H1 (cell line): ENCODE data around the gene TMEM200B. TPM values are rescaled to one million over a fixed set of nuclear protein-coding genes. Genes with fewer than 3 reads are reported as not detected.
A peak's percentile ranks its signal among the peaks of the same experiment; 100 is the strongest.

Experiments used
- CTCF ChIA-PET: fragments of 300-600 bp; sonication (Branson Sonifier 250); formaldehyde crosslinking; loops from one replicate; lab custom pipeline; 2021; ENCODE audit not compliant: partially characterized antibody; lab: Charles Lee
- POLR2A ChIA-PET: fragments of 300-600 bp; sonication (Branson Sonifier 250); formaldehyde crosslinking; loops from one replicate; lab custom pipeline; 2021; ENCODE audit warnings: inconsistent platforms; ENCODE audit not compliant: partially characterized antibody; lab: Charles Lee
- DNase-seq, 2 experiments: peaks; one replicate each; pipeline versions ENCODE4 v3.0.0 to v3.0.0-alpha.2; 2010 to 2022; ENCODE audit warnings: low spot score in 2 of 2, low read depth in 1 of 2, mixed read lengths in 1 of 2
- FAIRE-seq: peaks from 2 replicates; lab custom pipeline; 2011; peaks lifted over from hg19 to GRCh38; lab: Jason Lieb, UNC
- H2AFZ ChIP-seq: 2 replicates; pipeline ENCODE4 v1.8.1; 2012; ENCODE audit warnings: low read length, inconsistent platforms
- H2AK5ac ChIP-seq: 2 replicates; pipeline ENCODE4 v1.6.1; 2013; ENCODE audit warnings: low read depth, low read length
- H2BK120ac ChIP-seq: replicated peaks from 2 replicates; pipeline ENCODE3; 2013; ENCODE audit warnings: low read depth, low read length, inconsistent platforms
- H2BK12ac ChIP-seq: 2 replicates; pipeline ENCODE4 v1.6.1; 2013; ENCODE audit warnings: low read depth, low read length
- H2BK15ac ChIP-seq: 2 replicates; pipeline ENCODE4 v1.6.1; 2013; ENCODE audit warnings: low read length
- H2BK20ac ChIP-seq: 2 replicates; pipeline ENCODE4 v1.6.1; 2013; ENCODE audit warnings: low read length
- H2BK5ac ChIP-seq: 2 replicates; pipeline ENCODE4 v1.6.1; 2013; ENCODE audit warnings: low read depth, low read length
- H3K14ac ChIP-seq: 2 replicates; pipeline ENCODE4 v1.6.1; 2013; ENCODE audit warnings: inconsistent platforms; ENCODE audit not compliant: insufficient read length
- H3K18ac ChIP-seq: 2 replicates; pipeline ENCODE4 v1.6.1; 2013; ENCODE audit warnings: low read length; ENCODE audit errors: extremely low read depth
- H3K23ac ChIP-seq: 2 replicates; pipeline ENCODE4 v1.6.1; 2013; ENCODE audit warnings: inconsistent platforms; ENCODE audit not compliant: insufficient read length
- H3K23me2 ChIP-seq: 2 replicates; pipeline ENCODE4 v1.6.1; 2013; ENCODE audit warnings: low read depth, low read length
- H3K27ac ChIP-seq: 2 replicates; pipeline ENCODE4 v1.6.1; 2011; ENCODE audit warnings: low read depth, low read length, inconsistent platforms
- H3K27me3 ChIP-seq, 4 experiments: replicated peaks in 1 of 4; 1 replicate in 1 of 4; 2 replicates in 3 of 4; pipeline versions ENCODE4 v1.6.1 to v1.8.1; 2011 to 2013; ENCODE audit warnings: low read length in 3 of 4, mild to moderate bottlenecking in 3 of 4, inconsistent platforms in 2 of 4, mixed read lengths in 2 of 4, moderate library complexity in 1 of 4; ENCODE audit not compliant: control insufficient read depth in 3 of 4, insufficient read depth in 3 of 4; ENCODE audit errors: extremely low read depth in 1 of 4
- H3K36me3 ChIP-seq, 4 experiments: 2 replicates each; pipeline versions ENCODE4 v1.6.1 to v1.8.1; 2011 to 2013; ENCODE audit warnings: mild to moderate bottlenecking in 4 of 4, low read length in 3 of 4, moderate library complexity in 2 of 4, control low read depth in 1 of 4, inconsistent platforms in 1 of 4; ENCODE audit not compliant: insufficient read depth in 4 of 4, control insufficient read depth in 2 of 4
- H3K4ac ChIP-seq: replicated peaks from 2 replicates; pipeline ENCODE3; 2013; ENCODE audit warnings: low read length, low read depth, mixed read lengths, inconsistent platforms; ENCODE audit not compliant: insufficient read length
- H3K4me1 ChIP-seq, 4 experiments: replicated peaks in 1 of 4; 1 replicate in 1 of 4; 2 replicates in 3 of 4; pipeline versions ENCODE4 v1.6.1 to v1.8.1; 2011 to 2013; ENCODE audit warnings: low read length in 3 of 4, inconsistent platforms in 2 of 4, mixed read lengths in 1 of 4; ENCODE audit not compliant: insufficient read depth in 4 of 4, control insufficient read depth in 3 of 4
- H3K4me2 ChIP-seq, 2 experiments: 2 replicates each; pipeline versions ENCODE4 v1.6.1 to v1.8.1; 2011 to 2013; ENCODE audit warnings: low read depth in 2 of 2, low read length in 2 of 2, control low read depth in 1 of 2, inconsistent platforms in 1 of 2, mild to moderate bottlenecking in 1 of 2; ENCODE audit not compliant: insufficient read depth in 1 of 2
- H3K4me3 ChIP-seq, 4 experiments: fragments of 200-600, 300-600 bp in 1 of 4; sonication (generic), shearing (Covaris generic), sonication (Bioruptor Twin) in 1 of 4; 2 replicates each; pipeline versions ENCODE4 v1.5.1 to v1.8.1; 2011 to 2016; ENCODE audit warnings: low read length in 4 of 4, low read depth in 3 of 4, control low read depth in 2 of 4, inconsistent platforms in 2 of 4, mild to moderate bottlenecking in 2 of 4, mixed read lengths in 1 of 4, moderate library complexity in 1 of 4; ENCODE audit not compliant: insufficient read depth in 2 of 4; ENCODE audit errors: extremely low read depth in 1 of 4
- H3K56ac ChIP-seq: replicated peaks from 2 replicates; pipeline ENCODE3; 2013; ENCODE audit warnings: low read depth, mild to moderate bottlenecking, mixed read lengths, low read length, inconsistent platforms; ENCODE audit not compliant: insufficient read length
- H3K79me1 ChIP-seq: 2 replicates; pipeline ENCODE4 v1.6.1; 2013; ENCODE audit warnings: low read depth, low read length, control low read depth
- H3K79me2 ChIP-seq, 2 experiments: 2 replicates each; pipeline versions ENCODE4 v1.6.1 to v1.8.1; 2012 to 2013; ENCODE audit warnings: low read length in 2 of 2, mild to moderate bottlenecking in 2 of 2, inconsistent platforms in 1 of 2; ENCODE audit not compliant: insufficient read depth in 2 of 2, control insufficient read depth in 1 of 2
- H3K9ac ChIP-seq, 4 experiments: replicated peaks in 1 of 4; 1 replicate in 1 of 4; 2 replicates in 3 of 4; pipeline versions ENCODE4 v1.6.1 to v1.8.1; 2011 to 2013; ENCODE audit warnings: low read depth in 3 of 4, low read length in 3 of 4, control low read depth in 2 of 4, mild to moderate bottlenecking in 2 of 4, moderate library complexity in 2 of 4, inconsistent platforms in 1 of 4; ENCODE audit errors: extremely low read depth in 1 of 4
- H3K9me3 ChIP-seq, 2 experiments: 2 replicates each; pipeline versions ENCODE4 v1.6.1 to v1.8.1; 2012 to 2013; ENCODE audit warnings: mild to moderate bottlenecking in 2 of 2, moderate library complexity in 2 of 2, control low read depth in 1 of 2, inconsistent platforms in 1 of 2, low read depth in 1 of 2, low read length in 1 of 2, mixed read lengths in 1 of 2; ENCODE audit not compliant: insufficient read depth in 2 of 2
- H4K20me1 ChIP-seq, 2 experiments: replicated peaks in 1 of 2; 2 replicates each; pipeline versions ENCODE3 to v1.8.1; 2011 to 2013; ENCODE audit warnings: inconsistent platforms in 2 of 2, low read length in 2 of 2, mild to moderate bottlenecking in 1 of 2; ENCODE audit not compliant: insufficient read depth in 2 of 2, control insufficient read depth in 1 of 2
- H4K5ac ChIP-seq: 2 replicates; pipeline ENCODE4 v1.6.1; 2013; ENCODE audit warnings: low read length, low read depth, mixed read lengths, inconsistent platforms; ENCODE audit not compliant: insufficient read length
- H4K8ac ChIP-seq: 2 replicates; pipeline ENCODE4 v1.8.0; 2013; ENCODE audit warnings: mild to moderate bottlenecking, moderate library complexity, low read length, inconsistent platforms; ENCODE audit not compliant: insufficient read depth; ENCODE audit errors: extremely low read depth
- H4K91ac ChIP-seq: replicated peaks from 2 replicates; pipeline ENCODE3; 2013; ENCODE audit warnings: low read length, mixed read lengths, inconsistent platforms; ENCODE audit not compliant: insufficient read length
- BACH1 ChIP-seq: IDR thresholded peaks from 2 replicates; pipeline ENCODE4 v1.6.1; 2012; ENCODE audit warnings: low read length, improper control_type of control experiment
- CBX5 ChIP-seq: fragments of 300-800, 300-1000 bp; sonication (generic); IDR thresholded peaks from 2 replicates; pipeline ENCODE4 v1.7.1; 2016; ENCODE audit warnings: antibody characterized with exemption, low read length, low read depth
- CBX8 ChIP-seq: fragments of 300-800, 300-1000 bp; sonication (generic); IDR thresholded peaks from 2 replicates; pipeline ENCODE4 v1.7.1; 2016; ENCODE audit warnings: low read depth, low read length, borderline replicate concordance
- CTBP2 ChIP-seq: IDR thresholded peaks from 2 replicates; pipeline ENCODE4 v1.7.0; 2011; ENCODE audit warnings: borderline replicate concordance, mild to moderate bottlenecking, moderate library complexity, mixed read lengths, low read length; ENCODE audit not compliant: insufficient read depth, insufficient read length
- KDM1A ChIP-seq: fragments of 200-600, 300-600 bp; sonication (generic); IDR thresholded peaks from 2 replicates; pipeline ENCODE4 v1.7.1; 2016; ENCODE audit warnings: mild to moderate bottlenecking, low read length, borderline replicate concordance
- KDM5A ChIP-seq: fragments of 200-600 bp; IDR thresholded peaks from 2 replicates; pipeline ENCODE4 v1.7.1; 2012; ENCODE audit warnings: mild to moderate bottlenecking, low read length, inconsistent platforms, mixed read lengths
- POLR2AphosphoS5 ChIP-seq: IDR thresholded peaks from 2 replicates; pipeline ENCODE4 v1.6.1; 2011; ENCODE audit warnings: low read depth, low read length
- RXRA ChIP-seq: IDR thresholded peaks from 2 replicates; pipeline ENCODE4 v1.6.1; 2011; ENCODE audit warnings: low read depth, mild to moderate bottlenecking, low read length, moderate library complexity; ENCODE audit not compliant: insufficient read depth
- SIN3A ChIP-seq, 2 experiments: IDR thresholded peaks in 1 of 2; conservative IDR thresholded peaks in 1 of 2; 2 replicates each; pipeline ENCODE4 v1.6.1; 2011 to 2012; ENCODE audit warnings: low read length in 2 of 2, improper control_type of control experiment in 1 of 2, low read depth in 1 of 2, mild to moderate bottlenecking in 1 of 2
- SIRT6 ChIP-seq: IDR thresholded peaks from one replicate; pipeline ENCODE4 v1.7.1; 2012; ENCODE audit warnings: low read length, inconsistent platforms
- SP2 ChIP-seq: IDR thresholded peaks from 2 replicates; pipeline ENCODE4 v1.6.1; 2012; ENCODE audit warnings: mild to moderate bottlenecking, low read length, inconsistent platforms
- SP4 ChIP-seq: IDR thresholded peaks from 2 replicates; pipeline ENCODE4 v1.6.1; 2012; ENCODE audit warnings: low read length, inconsistent platforms
- SRF ChIP-seq: IDR thresholded peaks from 2 replicates; pipeline ENCODE4 v1.6.1; 2011; ENCODE audit warnings: mild to moderate bottlenecking, low read depth, low read length, moderate library complexity
- TAF7 ChIP-seq: optimal IDR thresholded peaks from 2 replicates; pipeline ENCODE3; 2011; ENCODE audit warnings: low read depth, mild to moderate bottlenecking, inconsistent platforms, low read length, moderate library complexity, borderline replicate concordance
- TEAD4 ChIP-seq: IDR thresholded peaks from 2 replicates; pipeline ENCODE4 v1.6.1; 2012; ENCODE audit warnings: low read depth, low read length, inconsistent platforms, mixed read lengths
- WGBS, 2 experiments: shearing (Covaris generic) in 1 of 2; methylation state at CpG; one replicate each; pipeline versions ENCODE4 v1.1.6 to v1.1.7; 2013 to 2015; ENCODE audit warnings: low lambda C conversion rate in 2 of 2, mixed read lengths in 2 of 2, inconsistent platforms in 1 of 2, low coverage in 1 of 2, missing lambda C conversion rate in 1 of 2; ENCODE audit not compliant: insufficient replicate concordance in 2 of 2, insufficient coverage in 1 of 2, insufficient read length in 1 of 2; ENCODE audit errors: extremely low coverage in 1 of 2, missing lambda C conversion rate in 1 of 2; 5-methylcytosine and 5-hydroxymethylcytosine counted together
- polyA plus RNA-seq, 7 experiments: library from polyadenylated mRNA; depleted of rRNA in 3 of 7; stranded (reverse) in 5 of 7; unstranded in 2 of 7; fragments of >200 nt in 5 of 7; fragments of 200-250 nt in 2 of 7; gene quantifications; 1 replicate in 5 of 7; 2 replicates in 1 of 7; 4 replicates in 1 of 7; pipeline versions ENCODE4 v1.2.1 to v1.2.3, GENCODE V29; 2011 to 2013; ENCODE audit warnings: missing spikeins in 2 of 7, mixed read lengths in 2 of 7
- total RNA-seq: library from RNA; stranded (reverse); fragmentation: NEBNext Ultra II Directional; extraction: Animal tissue kit (Norgen Biotek cat#: 25700); gene quantifications from 2 replicates; pipeline ENCODE4 v1.2.1, GENCODE V29; 2021

The TMEM200B gene
- total and polyA plus RNA-seq, 2 of the 8 experiments (the other 6 are each of a cell fraction or from before 2014, with no cell fraction given) = 4.9 to 11.0 TPM

DNA sequence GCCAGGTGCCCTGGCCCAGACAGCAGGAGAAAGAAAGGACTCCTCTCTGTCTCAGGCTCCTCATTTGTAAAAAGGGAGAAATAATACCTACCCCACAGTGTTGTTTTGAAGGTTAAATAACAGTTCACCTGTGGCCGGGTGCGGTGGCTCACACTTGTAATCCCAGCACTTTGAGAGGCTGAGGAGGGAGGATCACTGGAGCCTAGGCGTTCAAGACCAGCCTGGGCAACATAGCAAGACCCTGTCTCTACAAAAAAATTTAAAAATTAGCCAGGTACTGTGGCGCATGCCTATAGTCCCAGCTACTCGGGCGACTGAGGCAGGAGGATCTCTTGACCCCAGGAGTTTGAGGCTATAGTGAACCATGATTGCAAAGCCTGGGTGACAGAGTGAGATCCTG lies 2.5 kb upstream of the TMEM200B start:
- no peak overlapping the region for H2AFZ ChIP-seq
- 97% methylated on average over 6 of the region's 6 CpGs; no CpG with 5 or more reads in 1 of the 2 experiments for WGBS, 2 experiments
- H3K36me3 ChIP-seq = no peaks in the 10 kb centered on the region
- no peak overlapping the region for H4K8ac ChIP-seq
- H3K9me3 ChIP-seq = no peaks in the 10 kb centered on the region
- peak overlapping the region; percentile 48; the same call in 1 of the 2 replicates for H3K18ac ChIP-seq
- H3K23me2 ChIP-seq = peaks cover 30% of the 10 kb centered on the region; the same call in 1 of the 2 replicates
- ChIA-PET CTCF (no interaction called here), POLR2A (interaction anchor here (6.9 kb wide), 1 partner anchor 55 kb away, joined by 77 read pairs; the partner anchor contains the start of gene SRSF4)
- no peak overlapping the region for H3K23ac ChIP-seq
- no peaks in the 10 kb centered on the region for H4K20me1 ChIP-seq
- no peak overlapping the region for H3K56ac ChIP-seq
- H3K27ac ChIP-seq = no peak overlapping the region
- H2BK20ac ChIP-seq = 0 out of 2 replicates have a peak overlapping the region, but pooled peaks have one; percentile 90
- no peak overlapping the region for H4K5ac ChIP-seq
- no peaks in the 10 kb centered on the region for H3K79me1 ChIP-seq
- no peak overlapping the region for H3K4me2 ChIP-seq
- no peak overlapping the region for H3K4me3 ChIP-seq
- H2BK12ac ChIP-seq = peak overlapping the region; percentile 96; the same call in 1 of the 2 replicates
- H3K27me3 ChIP-seq = peaks cover 0 to 33% (median 20%) of the 10 kb centered on the region in 4 experiments; a peak in 6 of 7 replicates
- peak overlapping the region; percentile 78; the same call in 1 of the 2 replicates for H2AK5ac ChIP-seq
- peak overlapping the region; percentile 99 for H2BK15ac ChIP-seq
- peak overlapping the region; percentile 95 for H4K91ac ChIP-seq
- no peak for DNase-seq
- no peak overlapping the region for H3K14ac ChIP-seq
- H3K4ac ChIP-seq = no peak overlapping the region
- no peak overlapping the region for H2BK120ac ChIP-seq
- no peak for FAIRE-seq
- peaks cover 0 to 19% (median 9%) of the 10 kb centered on the region in 4 experiments; a peak in 6 of 7 replicates for H3K4me1 ChIP-seq
- H3K79me2 ChIP-seq = no peaks in the 10 kb centered on the region
- no peak overlapping the region for H3K9ac ChIP-seq
- H2BK5ac ChIP-seq = no peak overlapping the region
- no peak for TF ChIP-seq TEAD4
- TF ChIP-seq CBX5 = no peak
- no peak for TF ChIP-seq BACH1
- TF ChIP-seq SRF = no peak
- no peak for TF ChIP-seq SP4
- no peak for TF ChIP-seq KDM5A
- TF ChIP-seq POLR2AphosphoS5 = no peak
- no peak for TF ChIP-seq SIRT6
- TF ChIP-seq TAF7 = no peak
- TF ChIP-seq KDM1A = no peak
- TF ChIP-seq CBX8 = no peak
- TF ChIP-seq RXRA = no peak
- TF ChIP-seq CTBP2 = no peak
- no peak for TF ChIP-seq SIN3A (conservative IDR thresholded peaks at IDR 0.05 in 1 of 2, IDR thresholded peaks at IDR 0.05 in 1 of 2; ENCODE audit: low read depth in 1 of 2, low read length in 2 of 2)
- no peak for TF ChIP-seq SP2
